Fibroblast of lung (primary cell): ENCODE results near the gene BCAS3. TPM values are rescaled to one million over a fixed set of nuclear protein-coding genes. Genes with fewer than 3 reads are reported as not detected.

Experiments used
- DNase-seq, 2 donors: peaks; one replicate each; pipeline versions ENCODE4 v3.0.0 to v3.0.0-alpha.2; 2010; ENCODE audit warnings: low read depth in 2 of 2
- H2AFZ ChIP-seq: 2 replicates; pipeline ENCODE4 v1.5.1; 2012; ENCODE audit warnings: low read length, control low read depth, inconsistent platforms
- H3K27ac ChIP-seq: 2 replicates; pipeline ENCODE4 v1.5.1; 2011; ENCODE audit warnings: low read length, control low read depth; ENCODE audit not compliant: insufficient read depth
- H3K27me3 ChIP-seq: 2 replicates; pipeline ENCODE4 v1.5.1; 2011; ENCODE audit warnings: mild to moderate bottlenecking, low read length; ENCODE audit not compliant: control insufficient read depth, insufficient read depth
- H3K36me3 ChIP-seq: 2 replicates; pipeline ENCODE4 v1.5.1; 2011; ENCODE audit warnings: low read length; ENCODE audit not compliant: control insufficient read depth, insufficient read depth
- H3K4me1 ChIP-seq: 2 replicates; pipeline ENCODE4 v1.5.1; 2011; ENCODE audit warnings: low read length; ENCODE audit not compliant: control insufficient read depth, insufficient read depth; ENCODE audit errors: extremely low read depth
- H3K4me2 ChIP-seq: 2 replicates; pipeline ENCODE4 v1.5.1; 2011; ENCODE audit warnings: low read length, control low read depth; ENCODE audit not compliant: insufficient read depth; ENCODE audit errors: extremely low read depth
- H3K4me3 ChIP-seq, 4 experiments: fragments of 200-600 bp in 1 of 4; sonication (generic) in 1 of 4; replicated peaks in 1 of 4; 2 replicates each; pipeline ENCODE4 v1.5.1; 2011 to 2016; ENCODE audit warnings: low read length in 4 of 4, low read depth in 3 of 4, mild to moderate bottlenecking in 3 of 4, control low read depth in 2 of 4, inconsistent platforms in 1 of 4, mixed read lengths in 1 of 4; ENCODE audit not compliant: insufficient read depth in 1 of 4; ENCODE audit errors: control extremely low read depth in 1 of 4
- H3K79me2 ChIP-seq: 2 replicates; pipeline ENCODE4 v1.5.1; 2012; ENCODE audit warnings: mild to moderate bottlenecking, low read length, inconsistent platforms; ENCODE audit not compliant: control insufficient read depth, insufficient read depth
- H3K9ac ChIP-seq: 2 replicates; pipeline ENCODE4 v1.5.1; 2011; ENCODE audit warnings: mild to moderate bottlenecking, low read length, control low read depth; ENCODE audit not compliant: insufficient read depth
- H3K9me3 ChIP-seq: 2 replicates; pipeline ENCODE4 v1.5.1; 2012; ENCODE audit warnings: low read depth, low read length; ENCODE audit not compliant: control insufficient read depth, insufficient read depth
- H4K20me1 ChIP-seq: 2 replicates; pipeline ENCODE4 v1.5.1; 2011; ENCODE audit warnings: low read length; ENCODE audit not compliant: control insufficient read depth, insufficient read depth; ENCODE audit errors: extremely low read depth
- EZH2 ChIP-seq: IDR thresholded peaks from 2 replicates; pipeline ENCODE4 v1.5.1; 2012; ENCODE audit warnings: low read length, control low read depth, mild to moderate bottlenecking; ENCODE audit errors: missing control alignments
- polyA plus RNA-seq, 2 donors: library from polyadenylated mRNA; depleted of rRNA in 1 of 2; stranded (reverse) in 1 of 2; unstranded in 1 of 2; fragments of >200 nt; gene quantifications; 2 replicates each; pipeline ENCODE4 v1.2.1, GENCODE V29; 2011 to 2012; ENCODE audit warnings: missing spikeins in 1 of 2
- total RNA-seq: library from RNA; depleted of rRNA; stranded (reverse); fragments of >200 nt; gene quantifications from 2 replicates; pipeline ENCODE4 v1.2.1, GENCODE V29; 2014
- TF ChIP-seq, protein P1 (sequence below), 2 donors: IDR thresholded peaks in 1 of 2; conservative IDR thresholded peaks in 1 of 2; 1 replicate in 1 of 2; 2 replicates in 1 of 2; pipeline ENCODE4 v1.5.1; 2011 to 2012; ENCODE audit warnings: low read length in 2 of 2, control low read depth in 1 of 2, inconsistent platforms in 1 of 2, low read depth in 1 of 2, mild to moderate bottlenecking in 1 of 2

Gene BCAS3
- total and polyA plus RNA-seq, 2 donors (not counting 1 experiment from before 2014, with no cell fraction given), result 9.9 to 43.6 TPM

- Histone ChIP-seq H4K20me1 (no peaks in the 10 kb centered on the region), H3K4me3 (no peak overlapping the region), H3K36me3 (no peaks in the 10 kb centered on the region), H3K9ac (no peak overlapping the region), H2AFZ (no peak overlapping the region), H3K4me1 (no peaks in the 10 kb centered on the region), H3K79me2 (peaks cover 5% of the 10 kb centered on the region), H3K4me2 (no peak overlapping the region), H3K27me3 (no peaks in the 10 kb centered on the region), H3K27ac (no peak overlapping the region), H3K9me3 (no peaks in the 10 kb centered on the region)
- no peak for DNase-seq
- TF ChIP-seq, protein P1, sequence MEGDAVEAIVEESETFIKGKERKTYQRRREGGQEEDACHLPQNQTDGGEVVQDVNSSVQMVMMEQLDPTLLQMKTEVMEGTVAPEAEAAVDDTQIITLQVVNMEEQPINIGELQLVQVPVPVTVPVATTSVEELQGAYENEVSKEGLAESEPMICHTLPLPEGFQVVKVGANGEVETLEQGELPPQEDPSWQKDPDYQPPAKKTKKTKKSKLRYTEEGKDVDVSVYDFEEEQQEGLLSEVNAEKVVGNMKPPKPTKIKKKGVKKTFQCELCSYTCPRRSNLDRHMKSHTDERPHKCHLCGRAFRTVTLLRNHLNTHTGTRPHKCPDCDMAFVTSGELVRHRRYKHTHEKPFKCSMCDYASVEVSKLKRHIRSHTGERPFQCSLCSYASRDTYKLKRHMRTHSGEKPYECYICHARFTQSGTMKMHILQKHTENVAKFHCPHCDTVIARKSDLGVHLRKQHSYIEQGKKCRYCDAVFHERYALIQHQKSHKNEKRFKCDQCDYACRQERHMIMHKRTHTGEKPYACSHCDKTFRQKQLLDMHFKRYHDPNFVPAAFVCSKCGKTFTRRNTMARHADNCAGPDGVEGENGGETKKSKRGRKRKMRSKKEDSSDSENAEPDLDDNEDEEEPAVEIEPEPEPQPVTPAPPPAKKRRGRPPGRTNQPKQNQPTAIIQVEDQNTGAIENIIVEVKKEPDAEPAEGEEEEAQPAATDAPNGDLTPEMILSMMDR (conservative IDR thresholded peaks at IDR 0.05 in 1 of 2, IDR thresholded peaks at IDR 0.05 in 1 of 2; ENCODE audit: low read depth in 1 of 2, low read length in 2 of 2), result no peak
- TF ChIP-seq EZH2, result no peak
These were observed 21.2 kb upstream of the BCAS3 start for GRCh38 chr17:60656499-60656898.

- TF ChIP-seq, protein P1 (conservative IDR thresholded peaks at IDR 0.05 in 1 of 2, IDR thresholded peaks at IDR 0.05 in 1 of 2; ENCODE audit: low read depth in 1 of 2, low read length in 2 of 2), result no peak
- no peak for TF ChIP-seq EZH2
- H3K27ac ChIP-seq, result no peak overlapping the region
- no peak for DNase-seq
These were observed 18.5 kb upstream of the BCAS3 start for GRCh38 chr17:60659156-60659555.

GRCh38 chr17:60661489-60661888 is 16.2 kb upstream of the BCAS3 start:
- no peak overlapping the region for H3K4me3 ChIP-seq
- no peaks in the 10 kb centered on the region for H3K27me3 ChIP-seq
- H3K36me3 ChIP-seq, result no peaks in the 10 kb centered on the region
- no peaks in the 10 kb centered on the region for H3K4me1 ChIP-seq
- no peak overlapping the region for H2AFZ ChIP-seq
- H3K9me3 ChIP-seq, result no peaks in the 10 kb centered on the region
- H3K79me2 ChIP-seq, result no peaks in the 10 kb centered on the region
- TF ChIP-seq, protein P1 (conservative IDR thresholded peaks at IDR 0.05 in 1 of 2, IDR thresholded peaks at IDR 0.05 in 1 of 2; ENCODE audit: low read depth in 1 of 2, low read length in 2 of 2), result no peak
- no peak for TF ChIP-seq EZH2
- no peaks in the 10 kb centered on the region for H4K20me1 ChIP-seq
- H3K27ac ChIP-seq, result no peak overlapping the region
- DNase-seq, result no peak
- H3K9ac ChIP-seq, result no peak overlapping the region
- no peak overlapping the region for H3K4me2 ChIP-seq

More at GRCh38 chr17:60659156-60659555, 18.5 kb upstream of the BCAS3 start:
- no peak overlapping the region for H3K4me2 ChIP-seq
- no peaks in the 10 kb centered on the region for H3K79me2 ChIP-seq
- H2AFZ ChIP-seq, result no peak overlapping the region
- H3K9me3 ChIP-seq, result no peaks in the 10 kb centered on the region
- no peaks in the 10 kb centered on the region for H3K27me3 ChIP-seq
- H3K4me3 ChIP-seq, result no peak overlapping the region
- no peak overlapping the region for H3K9ac ChIP-seq
- H4K20me1 ChIP-seq, result no peaks in the 10 kb centered on the region
- H3K36me3 ChIP-seq, result no peaks in the 10 kb centered on the region
- H3K4me1 ChIP-seq, result no peaks in the 10 kb centered on the region
